HG03558 (cell line): Measurements from ENCODE around the gene TTLL1.
"Not testable (repeated sequence)": the region's sequence is repeated elsewhere in the genome, so short reads cannot be mapped to it uniquely, and the experiment has no call there.

Experiments used
- ATAC-seq: cut with Tn5 transposase; IDR thresholded peaks from one replicate; pipeline ENCODE4 v1.9.1; 2021; ENCODE audit warnings: moderate number of reproducible peaks; ENCODE audit not compliant: unreplicated experiment; ENCODE audit errors: extremely low read depth

TTLL1 gene

GRCh38 chr22:43079742-43080141 is 9.4 kb downstream of the TTLL1 start:
- ATAC-seq, result no peak

- ATAC-seq, result no peak
Observed at GRCh38 chr22:43078522-43078921, 10.7 kb downstream of the TTLL1 start.

GRCh38 chr22:43077121-43077877 is 11.9 kb downstream of the TTLL1 start:
- ATAC-seq, result no peak

- ATAC-seq, result no peak
Observed at GRCh38 chr22:43066844-43067385, 22.3 kb downstream of the TTLL1 start.

- ATAC-seq, result no peak
Observed at GRCh38 chr22:43066134-43066533, 23.1 kb downstream of the TTLL1 start.

GRCh38 chr22:43060183-43060582 is 29.0 kb downstream of the TTLL1 start:
- no peak for ATAC-seq

- ATAC-seq, result no peak
Observed at GRCh38 chr22:43057641-43058040, 31.6 kb downstream of the TTLL1 start.

GRCh38 chr22:43053176-43053575 is 36.0 kb downstream of the TTLL1 start:
- ATAC-seq, result no peak

GRCh38 chr22:43050995-43051394 is 38.2 kb downstream of the TTLL1 start:
- no peak for ATAC-seq

- no peak for ATAC-seq
Observed at GRCh38 chr22:43047605-43048004, 41.6 kb downstream of the TTLL1 start.

GRCh38 chr22:43044290-43044712 is 44.9 kb downstream of the TTLL1 start:
- no peak for ATAC-seq

GRCh38 chr22:43042101-43042780 is 47.0 kb downstream of the TTLL1 start:
- no peak for ATAC-seq

GRCh38 chr22:43039800-43040199 is 49.4 kb downstream of the TTLL1 start:
- no peak for ATAC-seq

- no peak for ATAC-seq
Observed at GRCh38 chr22:43038325-43038724, 50.9 kb downstream of the TTLL1 start.

GRCh38 chr22:43036282-43036829 is 52.8 kb downstream of the TTLL1 start:
- no peak for ATAC-seq

GRCh38 chr22:43035250-43035649 is 53.9 kb downstream of the TTLL1 start:
- no peak for ATAC-seq

- ATAC-seq, result no peak
Observed at GRCh38 chr22:43031617-43032016, 57.6 kb downstream of the TTLL1 start.

GRCh38 chr22:43018615-43019014 is 70.6 kb downstream of the TTLL1 start:
- no peak for ATAC-seq

- ATAC-seq, result no peak
Observed at GRCh38 chr22:43017525-43018460, 71.4 kb downstream of the TTLL1 start.

GRCh38 chr22:43016150-43016549 is 73.0 kb downstream of the TTLL1 start:
- not testable (repeated sequence) for ATAC-seq
